NCI-H1694 treated with DMSO at 0.1 percent for 48 hours (cell line): ENCODE measurements around the gene TMED8.

ENCODE experiments used
- DNase-seq: peaks from one replicate; lab custom pipeline; 2025; lab: John Stamatoyannopoulos, UW

The TMED8 gene

GRCh38 chr14:77296155-77296554, 80.7 kb downstream of the TMED8 start:
- DNase-seq, result no peak

DNA sequence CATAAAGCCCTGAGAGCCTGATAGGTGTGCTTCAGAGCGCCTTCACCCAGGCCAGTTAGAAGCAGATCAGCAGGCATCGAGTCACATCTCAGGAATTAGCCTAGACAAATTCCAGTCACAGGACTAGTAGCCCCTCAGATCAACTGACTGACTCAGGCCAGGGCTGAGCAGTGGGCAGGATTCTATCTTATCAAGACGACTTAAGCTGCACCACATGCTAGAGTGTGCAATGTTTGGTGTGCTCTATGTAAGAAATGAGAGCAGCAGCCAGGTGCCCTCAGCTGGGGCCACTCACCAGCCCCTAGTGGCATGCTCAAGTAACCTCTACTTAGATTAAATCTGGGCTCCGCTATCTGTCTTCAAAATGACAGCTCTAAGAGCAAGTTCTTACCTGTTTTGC, 86.2 kb downstream of the TMED8 start:
- no peak for DNase-seq

DNA sequence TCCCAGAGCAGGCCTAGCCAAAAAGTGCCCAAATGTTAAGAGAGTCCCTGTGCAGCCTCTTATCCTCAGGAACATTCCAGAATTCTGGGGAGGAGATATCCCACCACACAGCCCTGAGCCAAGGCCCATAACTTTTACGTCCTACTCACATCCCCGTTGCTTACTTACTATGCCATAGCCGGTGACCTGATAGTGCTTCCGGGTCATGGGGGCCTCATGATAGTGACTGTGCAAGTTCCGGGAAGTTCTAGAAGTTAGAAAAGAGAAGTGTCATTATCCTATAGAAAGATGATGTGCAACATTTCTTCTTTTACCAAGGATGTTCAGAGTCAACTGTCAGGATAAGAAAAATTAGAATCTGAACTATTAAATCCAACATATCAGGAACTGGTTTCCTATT, 90.3 kb downstream of the TMED8 start:
- no peak for DNase-seq
